Right lobe of liver (tissue), 6 donors: Measurements from ENCODE around the gene PTPRK. TPM values are rescaled to one million over a fixed set of nuclear protein-coding genes. Genes with fewer than 3 reads are reported as not detected.

ENCODE experiments used
- ATAC-seq, 4 donors: fragments of 200-7000 bp; cut with Tn5 transposase; one replicate each; pipeline ENCODE4 v1.9.1; 2020; ENCODE audit warnings: mild to moderate bottlenecking in 4 of 4, moderate library complexity in 4 of 4
- DNase-seq, 3 donors: peaks; one replicate each; pipeline ENCODE4 v3.0.0-alpha.2; 2020
- H3K27ac ChIP-seq, 3 donors: fragments of 200-600 bp; one replicate each; pipeline ENCODE4 v1.8.0; 2022
- H3K27me3 ChIP-seq, 2 donors: fragments of 200-600 bp; one replicate each; pipeline ENCODE4 v1.8.0; 2022
- H3K36me3 ChIP-seq, 4 donors: fragments of 200-600 bp; sonication (generic) in 1 of 4; one replicate each; pipeline versions ENCODE4 v1.5.1 to v1.8.0; 2017 to 2022; ENCODE audit warnings: control low read depth in 1 of 4
- H3K4me1 ChIP-seq, 4 donors: fragments of 200-600 bp; sonication (generic) in 1 of 4; one replicate each; pipeline versions ENCODE4 v1.5.1 to v1.8.0; 2017 to 2022; ENCODE audit warnings: control low read depth in 1 of 4
- H3K4me3 ChIP-seq, 3 donors: fragments of 200-600 bp; one replicate each; pipeline ENCODE4 v1.8.0; 2022
- H3K9me3 ChIP-seq, 4 donors: fragments of 200-600 bp; sonication (generic) in 1 of 4; one replicate each; pipeline versions ENCODE4 v1.5.1 to v1.8.0; 2017 to 2022; ENCODE audit warnings: control low read depth in 1 of 4
- POLR2A ChIP-seq: fragments of 450-650 bp; IDR thresholded peaks from one replicate; pipeline ENCODE4 v1.6.1; 2017; ENCODE audit warnings: antibody characterized with exemption, mild to moderate bottlenecking
- WGBS: methylation state at CpG from one replicate; pipeline ENCODE4 v1.1.6; 2018; ENCODE audit warnings: low coverage, low lambda C conversion rate; ENCODE audit not compliant: insufficient coverage; ENCODE audit errors: missing lambda C conversion rate; 5-methylcytosine and 5-hydroxymethylcytosine counted together
- intact Hi-C, 2 donors: fragments of 100-400 bp; cut with DNase I; formaldehyde crosslinking; loops; one replicate each; pipeline versions ENCODE4 v1.11.2 to v1.14.1; 2022
- total RNA-seq, 6 experiments: library from RNA; depleted of rRNA in 2 of 6; stranded (reverse); fragments of >200 nt in 2 of 6; fragmentation: NEBNext Ultra II Directional in 3 of 6; extraction: Animal tissue kit (Norgen Biotek cat#: 25700) in 3 of 6; gene quantifications; one replicate each; pipeline versions ENCODE4 v1.1.0 to v1.2.4, GENCODE V29; 2016 to 2023
- TF ChIP-seq, protein P1 (sequence below), 4 donors: fragments of 200-600 bp in 3 of 4; fragments of 450-650 bp in 1 of 4; IDR thresholded peaks; one replicate each; pipeline versions ENCODE4 v1.5.1 to v1.8.0; 2016 to 2022; ENCODE audit warnings: antibody characterized with exemption in 4 of 4, mild to moderate bottlenecking in 2 of 4
- donor health status: DM: no; HTN: yes; CAD: no.
- donor health status: DM: no; HTN: no; CAD: no.
- donor health status: DM: no; HTN: no; CAD: no.
- donor health status: DM: no; HTN: yes; CAD: no.
- donor health status: DM: no; HTN: yes; CAD: no.

The PTPRK gene
- total RNA-seq, 6 experiments from 2014 or later, result 27.7 to 54.5 (median 35.7) TPM

- ATAC-seq, result no peak
- H3K4me1 ChIP-seq, result no peaks in the 10 kb centered on the region
- H3K27me3 ChIP-seq, result no peaks in the 10 kb centered on the region
- no peaks in the 10 kb centered on the region for H3K9me3 ChIP-seq
- TF ChIP-seq POLR2A, result no peak
- TF ChIP-seq, protein P1, sequence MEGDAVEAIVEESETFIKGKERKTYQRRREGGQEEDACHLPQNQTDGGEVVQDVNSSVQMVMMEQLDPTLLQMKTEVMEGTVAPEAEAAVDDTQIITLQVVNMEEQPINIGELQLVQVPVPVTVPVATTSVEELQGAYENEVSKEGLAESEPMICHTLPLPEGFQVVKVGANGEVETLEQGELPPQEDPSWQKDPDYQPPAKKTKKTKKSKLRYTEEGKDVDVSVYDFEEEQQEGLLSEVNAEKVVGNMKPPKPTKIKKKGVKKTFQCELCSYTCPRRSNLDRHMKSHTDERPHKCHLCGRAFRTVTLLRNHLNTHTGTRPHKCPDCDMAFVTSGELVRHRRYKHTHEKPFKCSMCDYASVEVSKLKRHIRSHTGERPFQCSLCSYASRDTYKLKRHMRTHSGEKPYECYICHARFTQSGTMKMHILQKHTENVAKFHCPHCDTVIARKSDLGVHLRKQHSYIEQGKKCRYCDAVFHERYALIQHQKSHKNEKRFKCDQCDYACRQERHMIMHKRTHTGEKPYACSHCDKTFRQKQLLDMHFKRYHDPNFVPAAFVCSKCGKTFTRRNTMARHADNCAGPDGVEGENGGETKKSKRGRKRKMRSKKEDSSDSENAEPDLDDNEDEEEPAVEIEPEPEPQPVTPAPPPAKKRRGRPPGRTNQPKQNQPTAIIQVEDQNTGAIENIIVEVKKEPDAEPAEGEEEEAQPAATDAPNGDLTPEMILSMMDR (IDR thresholded peaks at IDR 0.05), result no peak
- no peak overlapping the region for H3K27ac ChIP-seq
- intact Hi-C loops, result no loop called here
- H3K36me3 ChIP-seq, result no peaks in the 10 kb centered on the region
- 95% methylated on average over 5 of the region's 8 CpGs for WGBS
- DNase-seq, result no peak
- H3K4me3 ChIP-seq, result no peak overlapping the region
Measured at GRCh38 chr6:128316258-128316929, 204.0 kb downstream of the PTPRK start.

DNA sequence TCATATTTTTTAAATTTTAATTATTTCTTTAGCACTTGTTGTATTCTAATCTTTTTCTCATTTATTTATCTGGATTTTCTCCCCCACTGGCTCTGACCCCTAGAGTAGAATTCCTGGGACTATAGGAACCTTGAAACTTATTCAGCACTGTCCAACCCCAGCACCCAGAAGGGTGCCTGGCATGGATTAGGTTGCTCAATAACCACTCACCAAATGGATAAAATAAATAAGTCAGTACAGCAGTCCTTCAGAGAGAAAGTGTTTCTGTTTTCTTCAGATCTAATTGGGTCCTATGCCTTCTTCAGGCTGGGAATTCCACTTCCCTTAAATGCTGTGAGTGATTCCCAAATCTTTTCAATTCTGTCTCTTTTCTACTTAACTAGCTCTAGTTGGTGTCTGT is 206.2 kb downstream of the PTPRK start:
- no peak for DNase-seq
- intact Hi-C loops, result no loop called here
- peak; percentile 33 to 78 (median 64) for ATAC-seq

GRCh38 chr6:128311944-128312570 is 208.3 kb downstream of the PTPRK start:
- intact Hi-C loops, result no loop called here
- ATAC-seq, result no peak
- H3K9me3 ChIP-seq, result no peaks in the 10 kb centered on the region
- no peaks in the 10 kb centered on the region for H3K27me3 ChIP-seq
- no peak overlapping the region for H3K27ac ChIP-seq
- 64% methylated on average over 3 of the region's 3 CpGs for WGBS
- no peak overlapping the region for H3K4me3 ChIP-seq
- H3K4me1 ChIP-seq, result no peaks in the 10 kb centered on the region
- no peak for TF ChIP-seq POLR2A
- TF ChIP-seq, protein P1 (IDR thresholded peaks at IDR 0.05), result no peak
- no peak for DNase-seq
- no peaks in the 10 kb centered on the region for H3K36me3 ChIP-seq

More for the DNA sequence above, 206.2 kb downstream of the PTPRK start:
- no peak overlapping the region for H3K4me3 ChIP-seq
- TF ChIP-seq, protein P1 (IDR thresholded peaks at IDR 0.05), result no peak
- TF ChIP-seq POLR2A, result no peak
- H3K36me3 ChIP-seq, result no peaks in the 10 kb centered on the region
- no peaks in the 10 kb centered on the region for H3K27me3 ChIP-seq
- H3K9me3 ChIP-seq, result no peaks in the 10 kb centered on the region
- no peaks in the 10 kb centered on the region for H3K4me1 ChIP-seq
- H3K27ac ChIP-seq, result no peak overlapping the region

GRCh38 chr6:128310451-128310850 is 209.9 kb downstream of the PTPRK start:
- intact Hi-C loops, result no loop called here
- ATAC-seq (no peak), DNase-seq (no peak)
- Histone ChIP-seq H3K9me3 (no peaks in the 10 kb centered on the region), H3K4me3 (no peak overlapping the region), H3K27me3 (no peaks in the 10 kb centered on the region), H3K36me3 (no peaks in the 10 kb centered on the region), H3K27ac (no peak overlapping the region), H3K4me1 (no peaks in the 10 kb centered on the region)
- TF ChIP-seq, protein P1 (IDR thresholded peaks at IDR 0.05), result no peak
- no peak for TF ChIP-seq POLR2A
- 58% methylated on average over 2 of the region's 2 CpGs for WGBS
